T-helper 2 cell (primary cell): ENCODE results near the gene BRSK2.

Source experiments
- DNase-seq, 5 experiments: peaks; one replicate each; pipeline versions ENCODE4 v3.0.0 to v3.0.0-alpha.2; 2012 to 2022

The BRSK2 gene

DNA sequence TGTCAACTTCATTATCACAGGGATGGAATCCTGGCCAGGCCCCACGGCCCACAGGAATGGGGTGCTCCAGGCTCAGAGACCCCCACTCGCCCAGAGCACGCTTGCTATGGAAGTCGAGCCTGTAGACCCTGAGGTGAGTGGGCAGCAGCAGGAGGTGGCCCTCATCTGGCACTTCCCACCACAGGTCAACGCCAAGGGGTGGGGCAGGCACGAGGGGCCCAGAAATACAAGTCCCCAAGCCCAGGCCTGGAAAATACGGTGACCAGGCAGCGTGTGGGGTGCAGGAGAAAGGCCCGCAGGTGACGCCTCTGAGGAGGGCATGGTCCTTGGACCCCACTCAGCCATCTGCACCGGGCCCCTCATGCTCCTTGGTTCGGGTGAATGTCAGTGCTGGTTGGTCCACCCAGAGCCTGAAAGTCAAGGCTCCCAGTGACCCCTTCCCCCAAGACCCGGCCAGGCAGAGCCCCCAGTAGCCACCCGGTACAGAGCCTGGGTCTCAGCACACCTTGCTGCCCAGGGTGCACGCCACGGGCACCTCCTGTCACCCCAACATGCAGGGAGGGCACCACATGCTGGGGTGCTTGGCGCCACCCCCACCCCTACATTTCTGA is 94.4 kb downstream of the BRSK2 start:
- no peak for DNase-seq

DNA sequence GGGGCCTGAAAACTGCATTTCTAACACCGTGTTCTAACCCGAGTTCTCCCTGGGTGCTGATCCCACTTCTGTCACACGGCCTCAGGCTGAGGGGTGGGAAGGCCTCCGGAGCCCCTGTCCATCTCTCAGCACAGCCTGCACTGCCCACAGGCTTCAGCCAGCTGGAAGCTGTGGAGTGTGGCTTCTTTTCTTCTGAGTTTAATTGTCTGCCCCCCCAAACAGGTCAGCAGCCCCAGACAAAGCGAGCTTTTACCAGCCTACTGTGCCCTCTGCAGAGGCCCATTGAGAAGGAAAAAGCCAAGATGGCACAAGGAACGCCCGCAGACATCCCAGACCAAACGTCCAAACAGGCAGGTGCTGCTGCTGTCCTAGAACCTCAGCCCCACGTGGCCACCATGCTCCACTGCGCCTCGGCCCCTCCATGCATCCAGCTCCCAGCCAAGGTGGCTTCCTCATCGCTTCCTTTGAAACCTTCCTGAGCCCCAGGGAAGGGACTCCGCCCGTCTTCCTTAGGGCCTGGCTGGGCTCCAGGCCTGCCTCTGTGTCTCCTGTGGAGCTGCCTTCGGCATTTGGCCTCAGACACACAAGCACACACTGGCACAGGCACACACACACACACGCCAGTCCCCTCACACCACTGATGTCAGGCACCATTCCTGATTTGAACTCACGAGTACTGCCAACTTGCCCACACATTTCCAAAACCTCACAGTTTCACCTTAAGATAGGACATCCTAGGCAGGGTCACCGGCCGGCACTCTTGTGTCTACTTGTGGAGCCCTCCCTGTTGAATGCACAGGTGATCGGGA is 95.2 kb downstream of the BRSK2 start:
- no peak for DNase-seq

DNA sequence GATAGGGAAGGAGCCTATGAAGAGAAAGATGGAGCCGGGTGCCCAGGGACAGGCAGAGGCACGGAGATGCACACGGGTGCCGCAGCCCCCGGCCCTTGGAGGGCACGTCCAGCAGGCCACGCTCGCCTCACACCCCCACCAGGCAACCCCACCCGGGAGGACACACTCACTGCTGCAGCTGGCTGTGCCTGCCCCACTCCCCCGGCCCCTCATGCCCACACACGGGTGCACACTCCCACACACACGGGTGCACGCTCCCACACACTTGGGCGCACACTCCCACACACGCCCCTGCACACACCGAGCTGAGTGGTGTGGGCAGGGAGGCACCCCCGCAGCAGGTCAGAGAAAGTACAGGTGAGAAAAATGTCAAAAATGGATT is 95.8 kb downstream of the BRSK2 start:
- DNase-seq: no peak

DNA sequence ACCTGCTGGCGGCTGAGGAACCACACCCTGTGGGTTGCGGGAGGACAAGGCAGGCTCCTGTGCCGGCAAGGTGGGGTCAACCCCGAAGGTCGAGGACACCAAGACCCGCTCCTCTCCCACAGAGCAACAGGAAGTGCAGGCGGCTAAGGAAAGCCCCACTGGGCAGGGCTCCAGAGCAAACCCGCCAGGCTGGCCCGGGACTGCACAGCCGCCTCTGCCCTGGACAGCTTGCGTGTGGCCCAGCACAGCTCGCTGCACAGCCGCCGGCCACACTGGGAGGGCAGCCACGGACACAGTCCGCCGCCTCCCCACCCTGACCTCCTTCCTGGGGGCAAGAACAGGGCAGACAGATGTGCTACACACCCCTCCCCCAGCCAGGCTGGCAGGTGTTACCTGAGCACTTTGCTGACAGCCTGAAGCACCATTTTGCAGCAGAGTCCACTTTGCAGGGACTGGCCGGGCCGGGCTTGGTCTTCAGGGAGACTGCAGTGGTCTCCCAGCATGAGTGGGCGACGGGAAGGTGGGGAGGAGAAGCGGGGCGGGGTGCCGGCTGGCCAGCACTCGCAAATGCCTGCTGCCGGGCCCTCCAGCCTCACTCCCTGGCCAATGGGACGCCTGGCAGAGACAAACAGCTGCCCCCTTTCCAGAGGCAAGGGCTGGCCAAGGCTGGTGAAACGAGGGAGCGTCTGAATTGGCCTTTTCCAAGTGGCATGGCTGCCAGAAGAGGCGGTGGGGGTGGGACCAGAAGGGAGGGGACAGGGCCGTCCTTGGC is 96.5 kb downstream of the BRSK2 start, which contains the start of gene MOB2:
Gene MOB2 (minus strand): TSS at position 726 of the 772 bp plus-strand sequence. CDS start 223 bp downstream, at position 503.
- DNase-seq: peak in 1 of 5 experiments; percentile 14

DNA sequence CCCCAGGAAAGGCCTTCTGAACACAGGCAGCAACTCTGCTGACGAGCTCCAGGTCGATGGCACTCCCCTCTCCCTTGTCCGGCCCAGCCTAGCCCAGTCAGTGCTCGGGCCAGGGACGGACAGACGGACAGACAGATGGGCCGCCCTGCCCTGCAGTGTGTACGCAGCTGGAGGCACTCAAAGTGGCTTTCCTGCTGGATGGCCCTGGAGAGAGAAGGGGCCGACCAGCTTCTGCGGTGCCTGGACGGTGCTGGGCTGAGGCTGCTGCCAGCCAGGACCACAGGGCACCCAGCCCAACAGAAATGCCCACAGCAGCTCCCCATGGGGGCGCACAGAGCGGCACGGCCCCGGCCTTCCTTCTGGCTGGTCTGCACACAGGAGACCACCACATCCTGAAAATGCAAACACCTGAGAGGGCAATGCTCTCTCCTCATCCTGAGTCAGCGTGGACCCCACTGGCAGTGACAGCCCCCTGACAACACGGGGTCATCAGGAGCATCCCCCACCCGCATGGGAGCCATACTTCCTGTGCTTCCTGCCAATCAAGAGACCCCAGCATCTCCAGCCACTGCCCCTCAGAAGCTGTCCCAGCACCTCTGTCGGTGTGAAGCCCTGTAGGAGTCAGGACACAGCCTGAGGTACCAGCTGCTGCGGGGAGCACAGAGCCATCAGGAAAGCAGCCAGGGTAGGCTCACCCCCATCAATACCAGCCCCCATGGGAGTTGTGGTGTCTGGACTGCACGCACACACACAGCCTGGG is 97.5 kb downstream of the BRSK2 start:
- DNase-seq: no peak

DNA sequence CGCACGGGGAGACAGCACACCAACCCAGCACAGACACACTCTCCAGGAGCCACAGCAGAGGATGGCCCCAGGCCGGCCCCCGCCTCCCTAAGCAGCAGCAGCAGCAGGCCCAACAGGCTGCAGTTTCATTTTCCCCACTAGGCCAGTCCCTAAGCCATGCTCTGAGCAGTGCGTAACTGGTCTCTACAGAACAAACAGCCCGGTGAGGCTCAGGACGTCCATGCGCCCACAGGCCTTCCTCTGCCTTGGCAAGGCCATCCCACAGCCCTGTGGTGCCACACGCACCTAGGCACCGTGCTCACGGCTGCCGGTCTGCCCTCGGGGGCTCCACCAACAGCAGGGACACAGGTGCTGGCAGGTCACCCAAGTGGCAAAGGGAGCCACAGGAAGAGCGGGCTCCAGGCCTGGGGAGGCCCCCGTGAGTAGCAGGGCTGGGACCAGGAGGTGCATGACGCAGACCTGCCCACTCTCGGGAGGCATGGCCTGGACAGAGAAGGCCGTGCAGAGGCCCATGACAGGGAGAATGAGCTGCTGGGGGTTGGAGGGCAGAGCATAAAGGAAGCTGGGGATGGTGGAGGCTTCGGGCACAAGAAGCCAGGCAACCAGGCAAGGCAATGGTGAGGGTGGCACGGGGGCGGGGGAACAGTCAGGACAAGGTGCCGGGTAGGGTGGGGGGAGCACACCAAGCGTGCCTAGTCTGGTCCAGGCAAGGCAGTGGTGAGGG is 98.3 kb downstream of the BRSK2 start:
- DNase-seq: no peak

DNA sequence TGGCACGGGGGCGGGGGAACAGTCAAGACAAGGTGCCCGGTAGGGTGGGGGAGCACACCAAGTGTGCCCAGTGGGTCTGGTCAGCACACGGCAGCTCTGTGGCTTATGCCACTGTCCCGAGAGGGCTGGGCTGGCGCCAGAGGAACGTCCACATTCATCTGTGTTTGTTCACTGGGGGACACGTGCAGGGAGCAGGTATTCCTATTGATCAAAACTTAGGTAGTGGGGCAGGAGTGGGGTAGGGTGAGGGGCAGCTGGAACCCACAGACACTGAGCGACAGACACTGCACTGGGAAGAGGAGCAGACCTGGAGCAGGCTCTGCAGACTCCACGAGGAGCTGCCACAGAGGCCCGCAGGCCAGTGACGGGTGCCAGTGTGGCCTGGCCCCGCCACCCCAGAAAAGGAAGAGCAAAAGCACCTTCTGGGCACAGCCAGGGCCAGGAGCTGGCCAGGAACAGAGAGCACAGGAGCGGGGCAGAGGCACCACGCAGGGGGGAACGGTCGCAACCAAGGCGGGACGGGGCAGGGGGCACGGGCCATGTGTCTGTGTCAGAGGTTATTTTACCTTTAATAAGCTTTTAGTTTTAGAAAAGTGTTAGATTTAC is 98.9 kb downstream of the BRSK2 start:
- DNase-seq: no peak

DNA sequence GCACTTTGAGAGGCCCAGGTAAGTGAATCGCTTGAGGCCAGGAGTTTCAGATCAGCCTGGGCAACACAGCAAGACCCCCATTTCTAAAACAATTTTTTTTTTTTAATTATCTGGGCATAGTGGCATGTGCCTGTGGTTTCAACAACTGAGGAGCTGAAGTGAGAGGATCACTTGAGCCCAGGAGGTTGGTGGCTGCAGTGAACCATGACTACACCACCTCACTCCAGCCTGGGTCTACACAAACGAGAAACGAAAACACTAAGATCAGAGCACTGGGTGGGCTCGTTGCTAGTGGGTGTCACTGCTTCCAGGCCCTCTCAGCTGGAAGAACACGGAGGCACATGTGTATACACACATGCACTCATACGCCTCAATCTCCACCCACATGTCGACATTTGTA is 100.9 kb downstream of the BRSK2 start:
- DNase-seq: no peak

DNA sequence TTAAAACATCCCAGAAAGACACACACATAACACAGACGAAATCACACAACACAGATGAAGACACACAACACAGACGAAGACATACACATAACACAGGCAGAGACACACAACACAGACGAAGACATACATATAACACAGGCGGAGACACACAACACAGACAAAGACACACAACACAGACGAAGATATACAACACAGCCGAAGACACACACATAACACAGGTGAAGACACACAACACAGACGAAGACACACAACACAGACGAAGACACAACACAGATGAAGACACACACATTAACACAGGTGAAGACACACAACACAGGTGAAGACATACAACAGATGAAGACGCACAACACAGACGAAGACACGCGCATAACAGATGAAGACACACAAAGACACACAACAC is 101.6 kb downstream of the BRSK2 start:
- no peak for DNase-seq

DNA sequence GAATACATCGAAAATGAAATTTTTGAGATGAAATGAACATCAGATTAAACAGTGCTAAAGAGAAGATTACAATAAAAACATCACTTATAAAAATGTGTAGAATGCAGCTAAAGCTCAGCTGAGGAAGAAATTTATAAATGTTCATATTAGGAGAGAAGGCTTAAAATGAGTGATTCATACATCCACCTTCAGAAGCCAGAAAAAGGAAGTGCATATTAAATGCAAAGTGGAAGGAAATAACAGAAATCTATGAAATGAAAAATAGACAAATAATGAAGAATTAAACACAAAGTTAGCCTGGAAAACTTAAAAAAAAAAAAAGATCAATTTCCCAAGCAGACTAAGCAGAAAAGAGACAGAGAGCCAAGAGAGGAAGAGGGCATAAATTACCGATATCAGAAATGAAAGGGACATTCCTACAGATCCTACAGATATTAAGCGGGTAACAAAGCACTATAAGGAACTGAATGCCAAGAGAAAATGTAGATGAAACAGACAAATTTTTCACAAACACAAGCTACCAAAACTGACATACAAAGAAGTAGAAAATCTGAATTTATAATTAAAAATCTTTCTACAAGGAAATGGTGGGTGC is 104.0 kb downstream of the BRSK2 start:
- DNase-seq: no peak

DNA sequence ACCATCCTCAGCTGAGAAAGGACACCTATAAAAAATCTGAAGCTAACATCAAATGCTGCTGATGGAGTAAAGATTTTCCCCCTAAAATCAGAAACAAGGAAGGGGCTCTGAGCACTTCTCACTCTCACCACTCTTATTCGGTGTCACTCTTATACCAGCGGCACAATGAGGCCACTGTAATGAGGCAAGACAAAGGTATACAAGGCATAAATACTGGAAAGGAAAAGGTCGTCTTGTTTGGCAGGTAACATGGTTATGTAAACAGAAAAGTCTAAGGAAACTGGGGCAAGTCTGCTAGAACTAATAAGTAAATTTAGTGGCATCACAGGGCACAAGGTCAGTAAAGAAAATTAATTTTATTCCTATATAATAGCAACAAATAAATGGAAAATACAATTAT is 104.9 kb downstream of the BRSK2 start:
- DNase-seq: no peak

DNA sequence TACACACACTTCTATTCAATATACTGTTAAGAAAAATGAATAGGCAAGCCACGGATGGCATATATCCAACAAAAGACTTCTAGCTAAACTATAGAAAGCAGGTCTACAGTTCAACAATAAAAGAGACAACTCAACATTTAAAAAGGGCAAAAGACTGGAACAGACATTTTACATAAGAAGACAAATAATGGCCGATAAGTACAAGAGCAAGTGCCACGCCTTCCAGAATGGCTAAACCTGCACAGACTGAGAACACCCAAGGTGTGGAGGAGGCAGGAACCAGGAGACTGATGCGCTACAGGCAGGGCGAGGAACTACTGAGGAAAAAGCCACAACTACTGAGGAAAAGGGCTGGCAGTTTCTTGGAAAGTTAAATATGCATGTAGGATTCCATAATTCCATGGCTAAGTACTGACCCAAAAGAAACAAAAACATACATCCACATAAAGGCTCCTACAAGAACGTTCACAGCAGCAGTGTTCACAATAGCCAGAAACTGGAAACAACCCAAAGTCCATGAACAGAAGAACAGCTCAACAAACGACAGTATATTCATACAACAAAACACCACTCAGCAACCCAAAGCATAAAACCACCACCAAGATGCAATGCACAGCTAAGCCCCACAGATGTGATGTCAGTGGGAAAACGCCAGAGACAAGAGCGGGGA is 106.5 kb downstream of the BRSK2 start:
- no peak for DNase-seq

DNA sequence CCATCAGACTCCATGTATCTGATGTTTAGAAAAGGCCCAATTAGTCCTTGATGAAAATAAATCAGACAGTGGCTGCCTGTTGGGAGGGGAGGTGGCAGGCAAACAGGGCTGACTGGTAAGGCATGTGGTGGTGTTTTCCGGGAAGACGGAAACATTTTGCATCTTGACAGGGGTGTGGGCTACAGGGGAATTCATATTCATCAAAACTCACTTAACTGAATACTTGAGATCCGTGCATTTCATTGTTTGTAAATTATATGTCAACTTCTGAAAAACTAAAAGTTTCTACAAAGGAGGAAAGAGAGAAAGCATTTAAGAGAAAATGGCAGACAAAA is 107.0 kb downstream of the BRSK2 start:
- no peak for DNase-seq

DNA sequence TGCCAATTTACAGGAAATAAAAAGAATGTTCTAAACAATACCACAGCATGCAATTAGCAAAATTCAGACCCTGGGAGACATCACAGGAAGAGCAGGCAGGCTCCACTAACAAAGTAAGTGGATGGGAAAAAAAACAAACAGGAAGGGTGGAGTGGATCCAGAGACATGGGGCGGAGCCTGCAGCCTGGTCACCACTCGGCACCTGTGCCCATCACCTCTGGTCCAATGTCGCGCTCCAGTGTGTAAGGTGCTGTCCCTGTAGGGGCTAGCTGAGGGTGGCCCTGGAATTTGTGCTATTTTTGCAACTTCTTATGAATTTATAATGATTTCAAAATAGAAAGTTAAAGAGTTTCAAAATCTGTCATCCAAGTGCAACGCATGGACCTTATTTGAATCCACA is 107.9 kb downstream of the BRSK2 start:
- no peak for DNase-seq

DNA sequence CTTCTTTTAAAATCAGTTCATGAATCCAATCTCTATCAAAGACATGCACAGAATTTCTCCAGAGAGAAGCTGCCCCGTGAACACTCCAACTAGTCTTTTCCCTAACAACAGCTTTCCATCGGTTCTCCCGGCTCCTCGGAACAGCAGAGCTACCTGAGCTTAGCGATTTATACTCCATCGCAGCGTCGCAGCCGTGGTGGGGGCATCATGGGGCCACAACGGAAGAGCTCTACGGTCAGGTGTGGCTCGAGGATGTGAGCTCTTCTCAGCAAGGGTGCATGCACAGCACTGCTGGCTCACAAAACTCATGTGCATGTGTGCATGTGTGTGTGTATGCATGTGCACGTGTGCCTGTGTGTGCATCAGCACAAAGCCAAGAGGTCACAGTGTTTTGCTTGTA is 108.5 kb downstream of the BRSK2 start:
- no peak for DNase-seq

DNA sequence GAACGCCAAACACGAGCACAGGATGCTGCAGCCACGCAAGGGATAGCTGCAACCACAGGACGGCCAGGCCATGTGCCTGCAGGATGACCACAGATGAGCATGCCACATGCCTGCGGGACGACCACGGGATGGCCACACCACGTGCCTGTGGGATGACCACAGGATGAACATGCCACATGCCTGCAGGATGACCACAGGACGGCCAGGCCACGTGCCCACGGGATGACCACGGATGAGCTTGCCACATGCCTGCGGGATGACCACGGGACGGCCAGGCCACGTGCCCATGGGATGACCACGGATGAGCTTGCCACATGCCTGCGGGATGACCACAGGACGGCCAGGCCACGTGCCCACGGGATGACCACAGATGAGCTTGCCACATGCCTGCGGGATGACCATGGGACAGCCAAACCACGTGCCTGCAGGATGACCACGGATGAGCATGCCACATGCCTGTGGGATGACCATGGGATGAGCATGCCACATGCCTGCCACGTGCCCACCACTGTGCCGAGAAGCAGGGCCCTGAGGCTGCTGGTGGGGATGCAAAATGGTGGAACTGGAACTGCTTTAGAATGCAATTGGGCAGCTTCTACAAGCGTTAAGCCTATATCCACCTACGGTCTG is 109.6 kb downstream of the BRSK2 start:
- DNase-seq: no peak

DNA sequence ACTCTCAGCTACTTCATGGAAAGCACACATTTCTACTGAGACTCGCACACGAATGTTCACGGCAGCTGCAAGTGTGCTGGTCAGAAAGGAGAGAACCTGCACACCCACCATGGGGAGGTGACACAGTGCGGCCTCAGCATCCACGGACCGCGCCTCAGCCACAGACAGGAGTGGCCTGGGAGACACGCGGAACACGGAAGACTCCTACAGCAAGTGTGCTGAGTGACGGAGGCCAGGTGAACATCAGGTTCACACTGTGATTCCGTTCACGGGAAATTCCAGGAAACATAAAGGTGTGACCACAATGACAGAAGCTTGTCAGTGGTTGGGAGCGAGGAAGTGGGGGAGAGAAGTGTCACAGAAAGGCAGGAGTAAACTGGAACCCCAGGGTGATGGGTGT is 110.2 kb downstream of the BRSK2 start:
- no peak for DNase-seq

DNA sequence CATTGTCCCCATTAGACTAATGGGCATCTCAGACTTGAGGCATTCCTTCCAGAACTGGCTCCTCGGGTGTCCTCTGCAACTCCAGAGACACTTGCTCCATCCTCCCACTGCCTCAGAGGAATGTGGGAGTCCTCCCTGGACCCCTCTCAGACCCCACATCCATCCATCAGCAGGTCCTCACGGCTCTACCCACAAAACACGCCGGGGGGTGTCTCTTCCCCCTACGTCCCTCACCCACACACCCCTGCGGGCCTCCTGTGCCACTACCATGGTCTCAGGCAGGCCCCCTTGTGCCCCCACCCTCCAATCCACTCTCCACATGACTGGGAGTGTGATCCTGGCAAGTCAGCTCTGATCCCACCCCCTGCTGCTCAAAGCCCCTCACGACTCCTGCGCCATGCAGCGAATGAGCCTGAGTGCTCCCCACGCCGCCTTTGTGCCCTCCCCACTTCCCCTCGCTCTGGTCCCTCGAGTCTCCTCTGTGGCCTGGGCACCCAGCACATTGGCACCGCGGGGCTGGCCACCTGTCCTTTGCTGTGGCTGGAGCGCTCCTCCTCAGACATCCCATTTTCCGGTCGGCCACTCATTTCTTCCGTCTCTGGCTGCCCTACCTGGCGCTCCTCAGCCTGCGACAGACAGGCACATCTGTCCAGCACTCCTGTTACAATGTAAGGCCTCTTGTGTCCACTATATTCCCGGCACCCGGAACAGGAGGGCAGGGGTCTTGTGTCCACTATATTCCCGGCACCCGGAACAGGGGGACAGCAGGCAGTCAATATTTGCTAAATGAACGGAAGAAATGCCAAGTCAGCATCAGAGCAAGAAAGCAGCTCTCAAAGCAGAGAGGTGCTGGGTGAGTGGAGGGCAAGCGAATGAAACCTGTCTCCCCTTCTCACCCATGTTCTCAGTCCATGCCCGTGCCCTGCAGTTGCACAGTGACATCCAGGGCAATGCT is 111.0 kb downstream of the BRSK2 start:
- DNase-seq: no peak
